ENCODE results near the gene CUX1.
A peak's percentile ranks its signal among the peaks of the same experiment; 100 is the strongest.

CUX1 gene

GRCh38 chr7:102230593-102230992 lies 413.2 kb downstream of the CUX1 start:
- DNase-seq: no peak

DNA sequence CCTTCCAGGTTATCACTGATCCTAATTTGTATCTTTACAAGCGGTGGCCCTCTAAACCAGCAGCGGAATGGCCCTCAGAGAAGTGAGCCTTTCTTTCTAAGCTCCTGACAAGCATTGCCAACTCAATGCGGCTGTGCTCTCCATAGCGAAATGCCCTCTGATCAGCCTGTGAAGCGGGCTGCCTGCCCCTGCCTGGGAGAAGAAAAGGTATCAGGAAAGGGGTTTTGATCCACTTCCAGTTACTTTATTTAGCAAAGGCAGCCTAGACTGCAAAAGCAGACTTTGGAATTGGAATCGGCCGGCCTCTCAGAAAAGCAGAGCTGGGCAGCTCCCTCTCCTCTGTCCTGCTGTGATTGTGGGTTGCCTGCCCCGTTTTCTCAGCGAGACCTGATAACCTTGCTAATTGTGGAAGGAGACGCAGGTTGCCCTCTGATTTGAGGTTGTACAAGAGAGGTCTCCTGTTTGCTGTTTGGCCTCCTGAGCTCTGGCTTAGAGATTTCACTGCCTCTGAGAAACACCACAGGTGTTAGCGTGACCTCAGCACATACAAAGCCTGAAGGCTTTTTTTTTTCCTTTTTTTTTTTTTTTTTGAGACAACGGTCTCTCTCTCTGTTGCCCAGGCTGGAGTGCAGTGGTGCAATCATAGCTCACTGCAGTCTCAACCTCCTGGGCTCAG lies 415.3 kb downstream of the CUX1 start:
- no peak for DNase-seq

- DNase-seq: no peak
Observed at GRCh38 chr7:102234131-102234530, 416.7 kb downstream of the CUX1 start.

GRCh38 chr7:102234801-102235550 lies 417.6 kb downstream of the CUX1 start:
- no peak for DNase-seq

DNA sequence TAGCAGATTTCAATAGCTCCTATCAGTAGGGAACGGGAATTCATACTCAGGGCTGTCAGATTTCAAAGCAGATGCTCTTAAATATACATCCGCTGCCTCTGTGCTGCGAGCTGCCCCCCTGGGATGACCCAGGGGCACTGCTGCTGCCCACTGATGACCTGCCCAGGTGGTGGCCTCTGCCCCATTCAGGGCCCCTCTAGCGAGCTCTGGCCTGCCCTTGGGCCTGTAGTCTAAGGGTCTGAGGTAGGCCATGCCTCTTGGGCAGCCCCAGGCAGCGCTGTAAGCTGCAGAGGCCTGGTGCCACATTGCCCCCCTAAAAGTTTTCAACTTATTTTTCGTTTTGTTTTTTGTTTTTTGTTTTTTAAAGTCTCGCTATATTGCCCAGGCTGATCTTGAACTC lies 418.7 kb downstream of the CUX1 start:
- DNase-seq: no peak

DNA sequence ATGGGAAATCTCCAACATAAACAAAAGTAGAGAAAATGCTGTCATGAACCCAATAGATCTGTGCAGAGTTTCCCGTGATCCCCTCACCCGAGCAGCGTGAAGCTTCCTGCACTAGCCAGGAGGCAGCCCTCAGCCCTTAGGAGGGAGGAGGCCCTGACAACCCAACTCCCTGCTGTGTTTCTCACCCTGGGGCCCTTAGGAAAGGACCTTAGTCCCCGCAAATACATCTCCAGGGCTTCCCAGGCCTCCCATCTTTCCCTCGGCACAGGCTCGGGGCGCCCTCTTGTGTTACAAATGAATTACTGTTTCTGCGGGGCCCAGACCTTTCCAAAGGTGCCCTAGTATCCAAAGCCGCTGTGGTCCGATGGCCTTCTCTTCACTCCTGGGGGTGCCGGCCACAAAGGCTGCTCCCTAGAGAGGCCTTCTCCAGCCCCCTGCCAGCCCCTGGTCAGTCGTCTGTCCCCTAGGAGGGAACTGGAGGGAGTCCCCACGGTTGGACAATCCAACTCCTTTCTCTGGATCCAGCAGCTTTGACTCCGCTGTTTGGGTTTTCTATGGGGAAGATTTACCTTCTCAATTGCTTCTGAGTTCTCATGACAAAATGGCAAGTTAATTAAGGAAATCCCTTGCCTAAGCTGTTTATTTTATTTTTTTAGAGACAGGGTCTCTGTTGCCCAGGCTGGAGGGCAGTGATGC lies 419.3 kb downstream of the CUX1 start:
- DNase-seq: peak; percentile 55

- no peak for DNase-seq
Observed at GRCh38 chr7:102239206-102239820, 421.9 kb downstream of the CUX1 start.

DNA sequence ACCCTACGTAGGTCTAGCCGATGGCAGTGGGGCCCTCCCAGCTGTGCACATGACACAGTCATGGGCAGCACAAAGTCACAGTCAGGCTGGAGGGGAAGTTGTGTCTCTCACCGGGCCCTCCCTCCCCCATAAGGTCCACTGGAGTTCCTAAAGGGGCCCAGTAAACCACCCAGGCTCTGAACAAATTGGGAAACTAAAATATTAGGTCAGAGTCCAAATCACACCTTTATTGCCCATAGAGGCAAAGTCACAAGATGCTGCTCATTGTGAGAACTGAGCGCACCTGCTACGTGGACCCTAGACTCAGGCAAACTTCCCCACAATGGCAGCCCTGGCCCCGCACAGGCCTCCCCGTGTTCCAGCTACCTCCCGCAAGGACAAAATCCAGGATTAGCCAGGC lies 424.0 kb downstream of the CUX1 start:
- no peak for DNase-seq

- no peak for DNase-seq
Observed at GRCh38 chr7:102244601-102245000, 427.2 kb downstream of the CUX1 start.

DNA sequence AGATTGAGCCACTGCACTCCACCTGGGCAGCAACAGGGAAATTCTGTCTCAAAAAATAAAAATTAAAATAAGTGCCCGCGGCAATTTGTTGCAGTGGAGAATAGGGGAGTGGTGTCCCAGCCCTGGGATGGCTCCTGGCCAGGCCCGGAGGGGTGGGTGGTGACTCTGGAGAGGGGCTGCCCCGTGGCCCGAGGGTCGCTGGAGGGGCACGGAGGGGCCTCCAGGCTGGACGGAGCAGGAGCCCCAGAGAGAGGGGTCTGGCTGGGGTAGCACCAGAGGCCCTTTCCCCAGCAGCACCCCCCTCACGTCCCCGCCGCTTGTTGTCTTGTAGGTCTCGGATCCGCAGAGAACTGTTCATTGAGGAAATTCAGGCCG lies 430.6 kb downstream of the CUX1 start:
- no peak for DNase-seq

GRCh38 chr7:102248456-102249395 lies 431.3 kb downstream of the CUX1 start:
- DNase-seq: no peak

GRCh38 chr7:102251531-102252365 lies 434.3 kb downstream of the CUX1 start:
- no peak for DNase-seq

- DNase-seq: no peak
Observed at GRCh38 chr7:102252366-102252982, 435.0 kb downstream of the CUX1 start.

GRCh38 chr7:102253066-102253972 lies 435.9 kb downstream of the CUX1 start:
- no peak for DNase-seq

DNA sequence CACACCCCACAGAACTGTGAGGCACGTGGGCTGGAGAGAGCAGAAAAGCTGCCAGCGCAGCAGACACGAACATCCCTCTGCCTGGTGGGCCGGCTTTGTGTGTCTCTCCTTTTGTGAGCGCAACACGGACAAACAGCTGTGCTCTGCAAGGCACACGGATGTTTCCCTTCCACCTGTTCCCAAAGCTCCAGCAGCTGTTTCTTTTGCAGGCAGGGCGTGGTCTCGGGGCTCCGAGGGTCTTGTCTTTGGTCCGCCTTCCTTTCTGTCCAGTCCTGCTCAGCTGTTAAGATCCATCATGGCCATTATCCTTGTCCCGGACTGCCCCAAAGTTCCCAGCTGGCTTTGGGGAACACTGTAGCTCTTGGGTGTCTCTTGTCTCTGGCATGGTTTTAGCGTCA lies 436.5 kb downstream of the CUX1 start:
- DNase-seq: no peak

DNA sequence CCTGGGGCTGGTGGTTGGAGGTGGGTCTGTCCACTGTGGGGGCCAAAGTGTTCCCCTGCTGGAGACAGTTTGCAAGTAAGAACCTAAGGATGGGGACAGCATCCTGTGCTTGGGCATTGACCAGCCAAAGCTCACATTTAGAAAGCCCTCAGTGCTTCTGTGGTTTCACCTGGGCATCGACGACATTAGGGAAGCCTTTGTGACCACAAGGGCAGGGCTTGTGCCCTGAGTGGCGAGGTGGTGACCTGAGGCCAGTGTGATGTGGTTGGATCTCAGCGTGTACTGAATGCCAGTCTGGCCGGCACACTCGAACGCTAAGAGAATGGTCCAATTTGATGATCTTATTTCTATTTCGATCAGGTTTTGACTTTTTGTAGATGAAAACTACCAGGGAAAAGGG lies 437.1 kb downstream of the CUX1 start:
- no peak for DNase-seq

GRCh38 chr7:102255501-102255900 lies 438.1 kb downstream of the CUX1 start:
- DNase-seq: no peak

DNA sequence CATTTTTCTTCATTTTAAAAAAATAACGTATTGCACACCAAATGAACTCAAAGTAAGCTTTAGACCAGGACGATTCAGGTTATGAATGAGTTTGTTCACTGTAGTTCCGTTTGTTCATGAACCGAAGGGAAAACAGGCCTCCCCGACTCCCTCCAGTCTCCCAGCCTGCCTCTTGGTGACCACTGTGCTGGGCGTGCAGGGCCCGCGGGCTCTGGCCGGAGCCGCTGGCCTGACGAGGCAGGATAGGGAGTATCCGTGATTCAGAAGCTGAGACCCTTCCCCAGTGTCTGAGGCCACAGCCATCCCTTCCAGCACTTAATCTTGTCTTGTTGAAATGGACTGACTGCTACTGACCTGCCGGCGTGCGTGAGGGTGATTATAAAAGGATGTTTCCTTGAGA lies 438.5 kb downstream of the CUX1 start:
- DNase-seq: no peak

DNA sequence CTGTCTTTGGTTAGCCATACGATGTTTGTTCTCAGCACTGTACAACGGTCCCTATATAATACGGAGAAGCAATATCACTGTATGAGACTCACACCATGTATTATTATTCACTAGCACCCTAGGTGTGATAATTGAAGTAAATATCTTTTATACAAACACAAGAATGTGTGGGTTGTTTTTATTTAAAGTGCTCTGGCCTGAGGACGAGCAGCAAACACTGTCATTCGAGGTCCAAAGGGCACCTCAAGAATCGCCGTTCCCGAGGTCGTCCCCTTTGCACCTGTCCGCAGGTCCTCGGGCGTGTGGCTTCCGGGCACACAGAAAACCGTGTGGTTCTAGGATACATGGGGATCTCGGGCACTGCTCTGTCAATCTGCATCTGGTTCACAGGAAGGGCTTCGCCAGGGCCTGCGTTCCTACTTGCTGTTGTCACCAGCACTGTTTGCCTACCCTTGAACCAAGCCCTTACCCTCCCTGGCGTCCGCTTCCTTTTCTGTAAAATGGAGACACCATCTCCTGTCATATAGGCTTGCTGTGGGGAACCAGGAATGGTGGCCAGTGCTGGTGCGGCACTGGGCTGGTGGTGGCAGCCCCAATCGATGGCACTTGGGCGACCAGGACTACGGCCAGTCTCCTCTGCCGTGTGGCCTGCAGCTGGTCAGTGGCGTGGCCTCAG lies 440.8 kb downstream of the CUX1 start:
- DNase-seq: no peak

GRCh38 chr7:102258749-102259107 lies 441.3 kb downstream of the CUX1 start:
- no peak for DNase-seq
